Type B pancreatic cell (in vitro differentiated cells): ENCODE measurements around the gene ALDH9A1. TPM values are rescaled to one million over a fixed set of nuclear protein-coding genes. Genes with fewer than 3 reads are reported as not detected.
"Not testable (repeated sequence)": the region's sequence is repeated elsewhere in the genome, so short reads cannot be mapped to it uniquely, and the experiment has no call there.

Experiments
- DNase-seq: peaks from one replicate; pipeline ENCODE4 v3.0.0; 2021; ENCODE audit warnings: mixed read lengths; ENCODE audit not compliant: unreplicated experiment; ENCODE audit errors: extremely low spot score
- H3K27ac Mint-ChIP-seq: 2 replicates; pipeline ENCODE4 v1.8.0; 2021; ENCODE audit warnings: mild to moderate bottlenecking, mixed read lengths
- H3K27me3 Mint-ChIP-seq: 2 replicates; pipeline ENCODE4 v1.8.0; 2021; ENCODE audit warnings: mixed read lengths
- H3K36me3 Mint-ChIP-seq: 2 replicates; pipeline ENCODE4 v1.8.0; 2021; ENCODE audit warnings: mixed read lengths
- H3K4me1 Mint-ChIP-seq: one replicate; pipeline ENCODE4 v1.8.0; 2021; ENCODE audit warnings: mixed read lengths; ENCODE audit not compliant: unreplicated experiment
- H3K4me3 Mint-ChIP-seq: 2 replicates; pipeline ENCODE4 v1.8.0; 2021; ENCODE audit warnings: mild to moderate bottlenecking, mixed read lengths
- H3K9me3 Mint-ChIP-seq: 2 replicates; pipeline ENCODE4 v1.8.0; 2021; ENCODE audit warnings: mixed read lengths
- total RNA-seq: library from RNA; stranded (reverse); gene quantifications from 2 replicates; pipeline ENCODE4 v1.2.1, GENCODE V29; 2021; ENCODE audit warnings: low replicate concordance
- TF ChIP-seq, protein P1 (sequence below): fragments of 200-600 bp; sonication (generic); conservative IDR thresholded peaks from 2 replicates; pipeline ENCODE4 v1.5.0; 2021; ENCODE audit warnings: antibody characterized with exemption, mild to moderate bottlenecking

Gene ALDH9A1
- total RNA-seq, 1 donor from 2014 or later: 57.8 TPM

DNA sequence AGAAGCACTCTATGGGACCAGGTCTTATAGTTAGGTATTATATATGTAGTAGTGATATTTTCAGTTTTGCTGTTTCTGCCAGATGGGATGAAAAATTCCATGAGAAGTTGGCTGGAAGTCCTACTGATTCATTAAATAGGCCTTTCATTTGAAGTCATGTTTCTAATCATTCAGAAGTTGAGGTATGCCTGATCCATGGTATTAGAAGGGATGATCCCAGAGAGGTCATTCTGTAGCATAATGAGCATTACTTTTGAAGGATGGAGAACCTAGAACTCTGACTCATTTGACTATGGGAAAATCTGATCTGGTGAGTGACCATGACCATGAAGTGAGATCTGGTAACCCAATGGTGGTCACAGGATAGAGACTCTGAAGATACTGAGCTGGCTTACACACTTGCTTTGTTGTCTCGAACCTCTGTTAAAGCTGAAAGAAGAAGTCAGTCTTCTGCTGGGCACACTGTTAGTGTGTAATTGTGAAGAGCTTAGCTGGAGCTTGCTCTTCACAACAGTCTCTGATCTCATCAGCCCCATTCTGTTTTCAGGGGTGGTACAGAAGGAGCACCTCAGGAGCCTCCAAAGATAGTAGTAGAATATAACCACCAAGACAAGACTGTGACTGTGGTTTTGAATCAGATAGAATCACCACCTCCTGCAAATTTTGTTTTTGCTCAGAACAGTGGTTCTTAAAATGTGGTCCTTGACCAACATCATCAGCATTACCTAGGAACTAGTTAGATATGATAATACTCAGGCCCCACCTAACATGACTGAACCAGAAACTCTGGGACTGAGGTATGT is 58.3 kb downstream of the ALDH9A1 start:
- Mint-ChIP-seq H3K4me3 (no peak overlapping the region), H3K27ac (no peak overlapping the region), H3K9me3 (no peaks in the 10 kb centered on the region), H3K36me3 (peaks cover 5% of the 10 kb centered on the region), H3K4me1 (peaks cover 24% of the 10 kb centered on the region), H3K27me3 (no peaks in the 10 kb centered on the region)
- TF ChIP-seq, protein P1, sequence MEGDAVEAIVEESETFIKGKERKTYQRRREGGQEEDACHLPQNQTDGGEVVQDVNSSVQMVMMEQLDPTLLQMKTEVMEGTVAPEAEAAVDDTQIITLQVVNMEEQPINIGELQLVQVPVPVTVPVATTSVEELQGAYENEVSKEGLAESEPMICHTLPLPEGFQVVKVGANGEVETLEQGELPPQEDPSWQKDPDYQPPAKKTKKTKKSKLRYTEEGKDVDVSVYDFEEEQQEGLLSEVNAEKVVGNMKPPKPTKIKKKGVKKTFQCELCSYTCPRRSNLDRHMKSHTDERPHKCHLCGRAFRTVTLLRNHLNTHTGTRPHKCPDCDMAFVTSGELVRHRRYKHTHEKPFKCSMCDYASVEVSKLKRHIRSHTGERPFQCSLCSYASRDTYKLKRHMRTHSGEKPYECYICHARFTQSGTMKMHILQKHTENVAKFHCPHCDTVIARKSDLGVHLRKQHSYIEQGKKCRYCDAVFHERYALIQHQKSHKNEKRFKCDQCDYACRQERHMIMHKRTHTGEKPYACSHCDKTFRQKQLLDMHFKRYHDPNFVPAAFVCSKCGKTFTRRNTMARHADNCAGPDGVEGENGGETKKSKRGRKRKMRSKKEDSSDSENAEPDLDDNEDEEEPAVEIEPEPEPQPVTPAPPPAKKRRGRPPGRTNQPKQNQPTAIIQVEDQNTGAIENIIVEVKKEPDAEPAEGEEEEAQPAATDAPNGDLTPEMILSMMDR: no peak
- no peak for DNase-seq

DNA sequence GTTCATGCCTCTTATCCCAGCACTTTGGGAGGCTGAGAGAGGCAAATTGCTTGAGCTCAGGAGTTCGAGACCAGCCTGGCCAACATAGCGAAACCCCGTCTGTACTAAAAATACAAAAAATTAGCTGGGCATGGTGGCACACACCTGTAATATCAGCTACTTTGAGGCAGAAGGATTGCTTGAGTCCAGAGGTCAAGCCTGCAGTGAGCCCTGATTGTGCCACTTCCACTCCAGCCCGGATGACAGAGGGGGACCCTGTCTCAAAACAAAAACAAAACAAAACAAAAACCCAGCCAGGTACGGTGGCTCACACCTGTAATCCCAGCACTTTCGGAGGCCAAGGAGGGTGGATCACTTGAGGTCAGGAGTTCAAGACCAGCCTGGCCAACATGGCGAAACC is 60.2 kb downstream of the ALDH9A1 start:
- H3K36me3 Mint-ChIP-seq, DNase-seq, H3K9me3 Mint-ChIP-seq, H3K27me3 Mint-ChIP-seq, H3K4me3 Mint-ChIP-seq: not testable (repeated sequence)
- Mint-ChIP-seq H3K4me1 (peaks cover 36% of the 10 kb centered on the region), H3K27ac (peak overlapping the region; percentile 40)

DNA sequence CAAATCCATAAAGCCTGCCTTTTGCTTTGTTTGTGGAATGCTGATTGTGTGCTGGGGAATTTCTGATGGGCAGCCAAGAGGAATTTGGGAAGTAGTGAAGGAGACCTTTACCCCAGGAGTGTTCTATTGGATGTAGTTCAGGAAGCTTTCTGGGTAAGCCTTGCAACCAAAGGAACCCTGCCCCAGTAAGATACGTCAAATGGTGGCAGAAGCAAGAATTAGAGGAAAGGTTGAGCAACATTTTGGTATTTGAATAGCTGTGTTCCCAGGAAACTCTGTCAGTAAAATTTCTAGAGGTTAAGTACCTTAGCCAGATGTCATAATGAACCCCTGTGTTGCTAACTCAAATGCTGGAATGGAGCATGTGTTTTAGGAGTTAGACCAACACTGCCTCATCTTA is 60.9 kb downstream of the ALDH9A1 start:
- TF ChIP-seq, protein P1: no peak
- Mint-ChIP-seq H3K27me3 (no peaks in the 10 kb centered on the region), H3K4me1 (peaks cover 36% of the 10 kb centered on the region), H3K4me3 (peak overlapping the region; percentile 14), H3K36me3 (peaks cover 5% of the 10 kb centered on the region), H3K9me3 (no peaks in the 10 kb centered on the region), H3K27ac (peak overlapping the region; percentile 40)
- no peak for DNase-seq

DNA sequence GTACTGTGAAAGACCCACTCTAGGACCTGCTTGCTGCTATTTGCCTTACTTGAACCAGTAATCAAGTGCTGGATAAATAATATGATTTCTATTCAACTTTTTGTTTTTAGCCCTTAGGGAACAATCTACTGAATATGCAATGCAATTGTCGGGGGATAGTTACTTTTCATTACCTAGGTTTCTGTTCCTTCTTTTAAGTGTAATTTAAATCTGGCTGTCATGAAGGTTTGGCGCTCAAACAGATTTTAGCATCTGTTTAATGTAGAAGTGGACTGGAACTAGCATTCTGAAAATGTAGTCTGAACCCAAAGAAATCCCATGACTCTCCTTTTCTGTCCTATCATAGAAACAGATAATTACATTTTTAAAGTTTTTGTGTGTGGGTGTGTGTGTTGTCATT is 62.5 kb downstream of the ALDH9A1 start:
- Mint-ChIP-seq H3K4me3 (no peak overlapping the region), H3K36me3 (peaks cover 5% of the 10 kb centered on the region), H3K27ac (no peak overlapping the region), H3K4me1 (peaks cover 36% of the 10 kb centered on the region), H3K9me3 (no peaks in the 10 kb centered on the region), H3K27me3 (no peaks in the 10 kb centered on the region)
- DNase-seq: no peak
- TF ChIP-seq, protein P1: no peak

DNA sequence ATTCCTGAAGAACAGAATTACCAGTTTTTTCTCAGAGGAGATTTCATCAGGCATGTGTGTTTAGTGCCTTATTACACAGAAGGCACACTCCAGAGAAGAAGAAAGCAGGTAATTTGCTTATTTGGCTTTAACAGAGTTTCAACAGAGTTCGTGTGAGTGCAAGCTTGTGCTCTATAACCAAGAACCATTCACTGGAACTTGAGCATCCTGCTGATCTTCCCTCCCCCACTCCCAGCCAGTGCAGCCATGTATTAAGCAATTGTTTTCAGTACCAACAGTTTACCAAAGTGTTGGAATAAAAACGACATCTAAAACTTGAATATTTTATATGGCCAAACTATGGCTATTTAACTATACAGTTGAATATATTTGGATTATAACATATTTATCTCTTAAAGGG is 63.0 kb downstream of the ALDH9A1 start:
- TF ChIP-seq, protein P1: no peak
- Mint-ChIP-seq H3K9me3 (no peaks in the 10 kb centered on the region), H3K4me3 (no peak overlapping the region), H3K27ac (no peak overlapping the region), H3K36me3 (peaks cover 5% of the 10 kb centered on the region), H3K27me3 (no peaks in the 10 kb centered on the region), H3K4me1 (peaks cover 36% of the 10 kb centered on the region)
- no peak for DNase-seq

DNA sequence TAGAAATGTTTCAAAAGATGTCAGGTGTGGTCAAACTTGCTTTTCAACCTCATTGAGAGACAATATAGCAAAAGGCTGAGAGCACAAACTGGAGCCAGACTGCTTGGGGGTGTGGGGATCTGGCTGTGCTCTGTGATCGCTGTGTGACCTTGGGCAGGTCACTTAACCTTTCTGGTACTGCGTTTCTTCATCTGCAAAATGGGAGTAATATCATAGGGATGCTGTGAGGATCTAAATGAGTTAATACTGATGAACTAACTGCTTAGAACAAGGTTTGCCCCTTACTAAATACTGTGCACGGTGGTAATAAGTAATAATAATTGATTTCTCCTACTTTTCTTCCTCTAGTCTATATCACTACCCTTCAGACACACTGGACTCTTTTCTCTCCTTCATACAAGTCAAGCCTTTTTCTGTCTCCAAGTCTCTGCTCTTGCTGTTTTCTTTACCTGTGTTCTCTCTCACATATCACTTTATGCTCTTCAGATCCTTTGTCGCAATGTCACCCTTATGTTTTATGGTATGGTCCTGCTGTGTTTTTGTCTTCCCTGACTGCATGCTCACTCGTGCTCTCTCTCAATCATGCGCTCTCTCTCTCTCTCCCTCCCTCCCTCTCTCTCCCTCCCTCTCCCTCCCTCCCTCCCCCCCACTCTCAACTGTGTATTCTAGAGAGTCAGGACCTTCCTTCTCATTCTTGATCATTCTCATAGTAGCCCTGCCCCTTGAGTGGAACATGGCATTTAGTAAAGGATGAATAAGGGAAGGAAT is 64.0 kb downstream of the ALDH9A1 start:
- no peak for DNase-seq
- H3K9me3 Mint-ChIP-seq: no peaks in the 10 kb centered on the region
- no peaks in the 10 kb centered on the region for H3K36me3 Mint-ChIP-seq
- no peaks in the 10 kb centered on the region for H3K27me3 Mint-ChIP-seq
- H3K27ac Mint-ChIP-seq: peak overlapping the region; percentile 28
- TF ChIP-seq, protein P1: no peak
- peaks cover 36% of the 10 kb centered on the region for H3K4me1 Mint-ChIP-seq
- peak overlapping the region; percentile 72 for H3K4me3 Mint-ChIP-seq
